ENCODE data around the gene MAP2K7.
A peak's percentile ranks its signal among the peaks of the same experiment; 100 is the strongest.
"Not testable (repeated sequence)": the region's sequence is repeated elsewhere in the genome, so short reads cannot be mapped to it uniquely, and the experiment has no call there.

The MAP2K7 gene

DNA sequence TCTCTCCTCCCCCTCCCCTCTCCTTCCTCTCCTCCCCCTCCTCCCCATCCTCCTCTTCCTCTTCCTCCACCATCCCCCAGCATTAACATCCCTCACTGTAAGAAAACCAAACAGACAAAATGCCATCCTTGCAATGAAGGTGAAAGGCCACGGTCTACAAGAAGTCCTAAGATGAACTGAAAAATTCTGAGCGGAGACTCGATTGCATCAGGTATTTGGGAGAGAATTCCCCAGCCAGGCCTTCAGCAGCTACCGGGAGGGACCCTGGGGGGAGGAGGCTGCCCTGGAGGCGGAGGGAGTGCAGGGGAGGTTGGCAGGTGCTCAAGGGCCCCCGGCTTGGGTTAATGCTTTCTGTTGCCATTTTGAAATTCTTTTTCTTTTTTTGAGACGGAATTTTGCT lies 49.9 kb downstream of the MAP2K7 start:
- no peak overlapping the region for H3K27ac Mint-ChIP-seq
- DNase-seq: no peak
- H3K27me3 Mint-ChIP-seq (ENCODE audit: low read depth, poor library complexity): no peaks in the 10 kb centered on the region

DNA sequence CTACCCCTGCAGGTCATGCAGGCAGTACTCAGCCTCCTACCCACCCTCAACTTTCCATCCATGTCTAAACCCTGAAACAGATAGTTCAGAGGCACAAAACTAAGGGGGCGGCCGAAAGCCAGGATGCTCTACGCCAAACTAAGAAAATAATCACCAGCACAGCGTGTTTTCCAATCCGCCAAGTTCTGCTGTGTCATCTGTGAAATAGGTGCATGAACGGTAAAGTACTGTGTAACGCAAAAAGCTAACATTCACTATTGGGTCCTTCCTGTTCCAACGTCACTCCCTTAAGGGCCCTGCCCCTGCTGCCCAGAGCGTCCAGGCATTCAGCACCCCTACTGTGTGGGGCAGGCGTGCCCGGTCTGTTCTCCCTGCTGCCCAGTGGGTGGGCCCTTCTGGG lies 52.0 kb downstream of the MAP2K7 start:
- Mint-ChIP-seq H3K4me3 (no peak overlapping the region), H3K36me3 (ENCODE audit: low read depth) (peaks cover 19% of the 10 kb centered on the region), H3K4me1 (peaks cover 9% of the 10 kb centered on the region), H3K9me3 (no peaks in the 10 kb centered on the region), H3K27ac (no peak overlapping the region), H3K27me3 (ENCODE audit: low read depth, poor library complexity) (no peaks in the 10 kb centered on the region)
- TF ChIP-seq, protein P1, sequence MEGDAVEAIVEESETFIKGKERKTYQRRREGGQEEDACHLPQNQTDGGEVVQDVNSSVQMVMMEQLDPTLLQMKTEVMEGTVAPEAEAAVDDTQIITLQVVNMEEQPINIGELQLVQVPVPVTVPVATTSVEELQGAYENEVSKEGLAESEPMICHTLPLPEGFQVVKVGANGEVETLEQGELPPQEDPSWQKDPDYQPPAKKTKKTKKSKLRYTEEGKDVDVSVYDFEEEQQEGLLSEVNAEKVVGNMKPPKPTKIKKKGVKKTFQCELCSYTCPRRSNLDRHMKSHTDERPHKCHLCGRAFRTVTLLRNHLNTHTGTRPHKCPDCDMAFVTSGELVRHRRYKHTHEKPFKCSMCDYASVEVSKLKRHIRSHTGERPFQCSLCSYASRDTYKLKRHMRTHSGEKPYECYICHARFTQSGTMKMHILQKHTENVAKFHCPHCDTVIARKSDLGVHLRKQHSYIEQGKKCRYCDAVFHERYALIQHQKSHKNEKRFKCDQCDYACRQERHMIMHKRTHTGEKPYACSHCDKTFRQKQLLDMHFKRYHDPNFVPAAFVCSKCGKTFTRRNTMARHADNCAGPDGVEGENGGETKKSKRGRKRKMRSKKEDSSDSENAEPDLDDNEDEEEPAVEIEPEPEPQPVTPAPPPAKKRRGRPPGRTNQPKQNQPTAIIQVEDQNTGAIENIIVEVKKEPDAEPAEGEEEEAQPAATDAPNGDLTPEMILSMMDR (IDR thresholded peaks at IDR 0.05): no peak
- DNase-seq: no peak

More for the DNA sequence above, 49.9 kb downstream of the MAP2K7 start:
- Mint-ChIP-seq H3K36me3 (ENCODE audit: low read depth) (peaks cover 15% of the 10 kb centered on the region), H3K4me1 (peaks cover 9% of the 10 kb centered on the region), H3K4me3 (no peak overlapping the region), H3K9me3 (no peaks in the 10 kb centered on the region)
- TF ChIP-seq, protein P1 (IDR thresholded peaks at IDR 0.05): no peak

DNA sequence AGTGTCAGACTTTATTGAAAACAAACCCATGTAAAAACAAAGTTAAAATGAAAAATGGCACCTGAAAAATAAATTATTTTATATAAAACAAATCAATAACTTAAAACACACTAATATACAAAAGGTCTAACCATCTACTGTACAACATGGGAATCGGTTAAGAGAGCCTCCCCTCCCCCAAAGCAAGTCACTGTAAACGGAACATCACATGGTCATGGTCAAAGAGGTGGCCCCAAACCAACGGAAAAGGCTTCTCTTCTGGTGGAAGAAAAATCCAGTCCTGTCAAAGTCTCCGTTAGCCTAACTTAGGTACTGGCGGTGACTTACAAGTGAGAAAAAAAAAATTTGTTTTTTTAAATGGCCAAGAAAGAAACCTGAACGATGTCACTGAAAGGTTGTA lies 55.5 kb downstream of the MAP2K7 start:
- TF ChIP-seq, protein P1 (IDR thresholded peaks at IDR 0.05): no peak
- H3K9me3 Mint-ChIP-seq: no peaks in the 10 kb centered on the region
- H3K4me3 Mint-ChIP-seq: no peak overlapping the region
- no peak for DNase-seq
- H3K27me3 Mint-ChIP-seq (ENCODE audit: low read depth, poor library complexity): no peaks in the 10 kb centered on the region
- peaks cover 34% of the 10 kb centered on the region for H3K36me3 Mint-ChIP-seq (ENCODE audit: low read depth)
- no peak overlapping the region for H3K27ac Mint-ChIP-seq
- H3K4me1 Mint-ChIP-seq: peaks cover 5% of the 10 kb centered on the region

DNA sequence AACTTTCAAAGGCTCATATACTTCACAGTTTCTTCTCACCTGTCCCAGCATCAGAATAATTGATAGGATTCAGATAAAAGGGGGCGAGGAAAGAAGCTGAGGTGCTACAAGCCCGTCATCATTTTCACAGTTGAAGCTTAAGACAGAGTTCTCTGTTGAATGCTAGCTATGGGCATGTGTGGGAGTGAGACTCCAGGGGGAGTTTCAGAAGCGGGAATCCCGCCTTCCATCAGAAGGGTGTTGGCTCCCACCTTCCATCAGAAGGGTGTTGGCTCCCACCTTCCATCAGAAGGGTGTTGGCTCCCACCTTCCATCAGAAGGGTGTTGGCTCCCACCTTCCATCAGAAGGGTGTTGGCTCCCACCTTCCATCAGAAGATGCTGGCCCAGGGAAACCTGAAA lies 57.4 kb downstream of the MAP2K7 start:
- peaks cover 43% of the 10 kb centered on the region for H3K36me3 Mint-ChIP-seq (ENCODE audit: low read depth)
- H3K4me1 Mint-ChIP-seq; H3K27ac Mint-ChIP-seq; H3K9me3 Mint-ChIP-seq; H3K27me3 Mint-ChIP-seq (ENCODE audit: low read depth, poor library complexity); DNase-seq; H3K4me3 Mint-ChIP-seq: not testable (repeated sequence)

DNA sequence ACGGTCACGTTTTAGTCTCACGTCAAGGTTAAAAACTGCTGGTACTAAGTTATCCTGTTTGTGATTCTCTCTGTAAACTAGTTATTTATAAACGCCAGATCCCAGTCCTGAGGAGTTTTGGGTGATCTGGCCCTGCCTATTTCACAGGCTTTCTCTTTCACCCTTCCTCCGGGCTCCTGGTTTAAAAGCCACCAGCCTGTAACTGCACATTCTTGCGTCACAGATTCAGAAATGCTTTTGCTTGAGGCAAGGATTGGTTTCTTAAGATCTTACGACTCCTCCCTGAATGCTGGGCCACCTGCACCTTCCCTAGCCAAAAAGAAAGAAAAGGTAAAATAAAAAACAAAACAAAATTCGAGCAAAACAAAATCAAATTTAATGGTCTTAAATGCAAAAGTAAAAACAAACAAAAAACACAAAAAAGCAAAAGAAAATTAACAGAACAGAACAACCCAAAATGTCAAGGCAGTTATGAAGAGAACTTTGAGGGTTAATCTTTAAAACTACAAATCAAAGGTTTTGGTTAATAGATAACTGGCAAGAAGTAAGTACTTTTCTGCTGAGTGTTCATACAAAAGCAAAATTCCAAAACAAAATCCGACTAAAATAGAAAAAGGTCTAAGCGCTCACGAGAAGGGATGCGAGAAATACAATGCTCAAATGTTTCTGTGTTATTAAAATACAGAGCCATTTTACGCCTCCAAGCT lies 58.4 kb downstream of the MAP2K7 start:
- Mint-ChIP-seq H3K27ac (peak overlapping the region; percentile 60), H3K27me3 (ENCODE audit: low read depth, poor library complexity) (no peaks in the 10 kb centered on the region), H3K4me1 (no peaks in the 10 kb centered on the region), H3K36me3 (ENCODE audit: low read depth) (peaks cover 44% of the 10 kb centered on the region), H3K9me3 (no peaks in the 10 kb centered on the region), H3K4me3 (no peak overlapping the region)
- DNase-seq: no peak
- TF ChIP-seq, protein P1 (IDR thresholded peaks at IDR 0.05): no peak

DNA sequence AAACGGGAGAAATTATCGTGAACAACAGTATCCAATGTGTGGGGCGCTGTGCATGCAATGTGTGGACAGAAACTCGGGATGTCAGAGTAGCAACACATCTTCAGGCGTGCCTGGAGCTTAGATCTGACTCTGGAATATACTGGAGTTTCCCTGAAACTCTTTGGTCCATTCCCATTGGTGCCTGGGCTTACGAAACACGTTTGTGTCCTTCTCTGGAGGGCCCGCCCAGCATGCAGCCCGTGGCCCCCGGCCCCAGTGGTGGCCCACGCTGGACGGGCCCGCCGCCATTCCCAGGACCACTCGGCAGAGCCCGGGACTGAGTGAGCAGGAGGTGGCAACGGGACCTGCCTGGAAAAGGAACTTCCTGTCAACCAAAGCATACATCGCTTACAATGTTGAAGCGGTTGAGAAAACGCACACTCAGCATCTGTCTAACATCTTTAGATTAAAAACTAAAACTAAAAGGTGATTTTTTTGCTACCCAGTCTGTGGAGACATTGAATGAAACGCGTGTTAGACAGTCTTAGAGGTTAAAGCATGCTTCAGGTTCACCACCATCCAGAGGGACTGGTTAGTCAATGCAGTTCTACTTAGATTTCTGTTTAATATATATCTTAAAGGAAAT lies 59.1 kb downstream of the MAP2K7 start:
- no peaks in the 10 kb centered on the region for H3K4me1 Mint-ChIP-seq
- no peak overlapping the region for H3K4me3 Mint-ChIP-seq
- peak overlapping the region; percentile 26 for H3K27ac Mint-ChIP-seq
- TF ChIP-seq, protein P1 (IDR thresholded peaks at IDR 0.05): no peak
- H3K27me3 Mint-ChIP-seq (ENCODE audit: low read depth, poor library complexity): no peaks in the 10 kb centered on the region
- DNase-seq: no peak
- H3K9me3 Mint-ChIP-seq: no peaks in the 10 kb centered on the region
- H3K36me3 Mint-ChIP-seq (ENCODE audit: low read depth): peaks cover 48% of the 10 kb centered on the region

All from nephron progenitor cell (in vitro differentiated cells).